GM12878 (cell line): Measurements from ENCODE around the gene CCDC187. TPM values are rescaled to one million over a fixed set of nuclear protein-coding genes. Genes with fewer than 3 reads are reported as not detected.

Source experiments
- ATAC-seq: fragments of 200-7000 bp; cut with Tn5 transposase; 3 replicates; pipeline ENCODE4 v1.9.1; 2020; ENCODE audit warnings: mild to moderate bottlenecking, moderate library complexity
- BruUV-seq: library from RNA; stranded (reverse); fragments of 400-500 nt; replicated peaks from 2 replicates; lab custom pipeline; 2021; lab: Mats Ljungman, UMichigan
- CTCF ChIA-PET: fragments of 300-600 bp; sonication (Branson Sonifier 250); formaldehyde crosslinking; extraction: SDS; loops from one replicate; lab custom pipeline; 2021; ENCODE audit warnings: inconsistent platforms; lab: Yijun Ruan, JAX
- POLR2A ChIA-PET: fragments of 350-600 bp; formaldehyde crosslinking; extraction: SDS; loops from one replicate; lab custom pipeline; 2021; ENCODE audit warnings: inconsistent platforms; lab: Charles Lee
- RAD21 ChIA-PET: fragments of 300-600 bp; sonication (Branson Sonifier 250); formaldehyde crosslinking; loops from one replicate; lab custom pipeline; 2023; ENCODE audit warnings: antibody characterized with exemption; ENCODE audit not compliant: unreplicated experiment; lab: Charles Lee
- SMC1A ChIA-PET: fragments of 300-600 bp; sonication (Branson Sonifier 250); formaldehyde crosslinking; loops from one replicate; lab custom pipeline; 2023; ENCODE audit not compliant: unreplicated experiment, uncharacterized antibody; lab: Charles Lee
- DNase-seq: peaks from one replicate; pipeline ENCODE4 v3.0.0-alpha.2; 2011; ENCODE audit warnings: low read depth, low spot score
- FAIRE-seq: peaks from 3 replicates; lab custom pipeline; 2011; peaks lifted over from hg19 to GRCh38; lab: Jason Lieb, UNC
- H2AFZ ChIP-seq: 2 replicates; pipeline ENCODE4 v1.6.0; 2011; ENCODE audit warnings: low read depth, low read length, control low read depth; ENCODE audit not compliant: control insufficient read depth
- H3K27ac ChIP-seq: 2 replicates; pipeline ENCODE4 v1.5.1; 2011; ENCODE audit warnings: control low read depth; ENCODE audit not compliant: control insufficient read depth, insufficient read depth
- H3K27me3 ChIP-seq, 2 experiments: replicated peaks in 1 of 2; 2 replicates each; pipeline versions ENCODE4 v1.6.0 to v1.6.1; 2011; ENCODE audit warnings: low read length in 1 of 2; ENCODE audit not compliant: control insufficient read depth in 2 of 2, insufficient read depth in 2 of 2
- H3K36me3 ChIP-seq, 2 experiments: 2 replicates each; pipeline ENCODE4 v1.5.1; 2011; ENCODE audit warnings: low read length in 1 of 2; ENCODE audit not compliant: control insufficient read depth in 2 of 2, insufficient read depth in 2 of 2
- H3K4me1 ChIP-seq: 2 replicates; pipeline ENCODE4 v1.6.1; 2011; ENCODE audit warnings: mild to moderate bottlenecking, low read length, moderate library complexity, mixed read lengths; ENCODE audit not compliant: control insufficient read depth, insufficient read depth
- H3K4me2 ChIP-seq: 2 replicates; pipeline ENCODE4 v1.6.0; 2011; ENCODE audit warnings: control low read depth; ENCODE audit not compliant: control insufficient read depth, insufficient read depth
- H3K4me3 ChIP-seq: fragments of 200-600 bp; sonication (generic); 2 replicates; pipeline ENCODE4 v1.5.1; 2016
- H3K79me2 ChIP-seq: 2 replicates; pipeline ENCODE4 v1.6.0; 2011; ENCODE audit warnings: low read length; ENCODE audit not compliant: control insufficient read depth, insufficient read depth
- H3K9ac ChIP-seq: 2 replicates; pipeline ENCODE4 v1.8.0; 2011; ENCODE audit warnings: low read length, control low read depth, mixed read lengths; ENCODE audit not compliant: control insufficient read depth, insufficient read depth
- H3K9me3 ChIP-seq: replicated peaks from 3 replicates; pipeline ENCODE4 v1.5.1; 2011; ENCODE audit warnings: mild to moderate bottlenecking, low read length; ENCODE audit not compliant: control insufficient read depth, insufficient read depth
- H4K20me1 ChIP-seq: 2 replicates; pipeline ENCODE4 v1.6.0; 2011; ENCODE audit not compliant: control insufficient read depth, insufficient read depth
- CREB1 ChIP-seq: IDR thresholded peaks from 2 replicates; pipeline ENCODE4 v1.6.1; 2012; ENCODE audit warnings: low read depth, mild to moderate bottlenecking, inconsistent platforms
- KLF5 ChIP-seq: fragments of 450-650 bp; IDR thresholded peaks from 2 replicates; pipeline ENCODE4 v1.6.1; 2014; ENCODE audit warnings: mild to moderate bottlenecking; ENCODE audit not compliant: partially characterized antibody
- MTA3 ChIP-seq: IDR thresholded peaks from 2 replicates; pipeline ENCODE4 v1.6.1; 2012; ENCODE audit warnings: low read length, inconsistent platforms, borderline replicate concordance
- POU2F2 ChIP-seq: IDR thresholded peaks from 3 replicates; pipeline ENCODE4 v1.6.1; 2011; ENCODE audit warnings: low read depth, mild to moderate bottlenecking, low read length, borderline replicate concordance
- RAD21 ChIP-seq: IDR thresholded peaks from 2 replicates; pipeline ENCODE4 v1.6.1; 2011; ENCODE audit warnings: mild to moderate bottlenecking, low read depth, low read length, moderate library complexity; ENCODE audit not compliant: insufficient read depth
- SMAD5 ChIP-seq: IDR thresholded peaks from 2 replicates; pipeline ENCODE4 v1.6.1; 2016; ENCODE audit warnings: antibody characterized with exemption, low read depth
- SREBF2 ChIP-seq: IDR thresholded peaks from 2 replicates; pipeline ENCODE4 v1.6.1; 2012; ENCODE audit warnings: mild to moderate bottlenecking, low read length
- YY1 ChIP-seq: IDR thresholded peaks from 2 replicates; pipeline ENCODE4 v1.6.1; 2011; ENCODE audit warnings: low read depth, mild to moderate bottlenecking, low read length
- ZBED1 ChIP-seq: IDR thresholded peaks from 2 replicates; pipeline ENCODE4 v1.6.1; 2016; ENCODE audit warnings: borderline replicate concordance
- ZNF384 ChIP-seq: IDR thresholded peaks from 2 replicates; pipeline ENCODE4 v1.6.1; 2012; ENCODE audit warnings: low read depth, mild to moderate bottlenecking, low read length, improper control_type of control experiment, borderline replicate concordance
- WGBS: methylation state at CpG from one replicate; pipeline ENCODE4 v1.1.6; 2016; ENCODE audit warnings: low lambda C conversion rate; ENCODE audit not compliant: insufficient replicate concordance, insufficient coverage; ENCODE audit errors: missing lambda C conversion rate; 5-methylcytosine and 5-hydroxymethylcytosine counted together
- in situ Hi-C: fragments of 300-500 bp; cut with MboI; formaldehyde crosslinking; loops from 9 replicates; pipeline ENCODE4 v1.14.3; 2018; ENCODE audit warnings: mixed read lengths
- intact Hi-C: fragments of 100-400 bp; cut with micrococcal nuclease; formaldehyde crosslinking; loops from one replicate; pipeline ENCODE4 v1.14.2; 2022; ENCODE audit not compliant: unreplicated experiment
- polyA plus RNA-seq, 11 experiments: library from polyadenylated mRNA; depleted of rRNA in 4 of 11; unstranded in 6 of 11; stranded (reverse) in 5 of 11; fragments of >200 nt; fragmentation: Nextera tagmentation in 4 of 11; fragmentation: Illumina TruSeq in 1 of 11; extraction: Ambion mirVana in 4 of 11; extraction: Trizol in 1 of 11; gene quantifications; 1 replicate in 1 of 11; 2 replicates in 10 of 11; pipeline versions ENCODE4 v1.2.1 to v1.2.3, GENCODE V29; 2011 to 2016; ENCODE audit warnings: inconsistent platforms in 2 of 11, missing spikeins in 2 of 11, low read depth in 1 of 11
- total RNA-seq, 4 experiments: library from RNA; depleted of rRNA in 3 of 4; stranded (reverse); fragments of >200 nt in 3 of 4; fragmentation: Illumina TruSeq in 1 of 4; extraction: Trizol in 1 of 4; gene quantifications; 2 replicates each; pipeline versions ENCODE4 v1.2.1 to v1.2.3, GENCODE V29; 2013 to 2021
- TF ChIP-seq, protein P1 (sequence below): fragments of 450-650 bp; formaldehyde crosslinking; IDR thresholded peaks from 2 replicates; pipeline ENCODE4 v1.4.0; 2022; ENCODE audit warnings: mild to moderate bottlenecking, moderate library complexity
- TF ChIP-seq, protein P2 (sequence below): IDR thresholded peaks from 2 replicates; pipeline ENCODE4 v1.6.1; 2012; ENCODE audit warnings: mild to moderate bottlenecking, low read depth, low read length
- TF ChIP-seq, protein P3 (sequence below): fragments of 450-650 bp; conservative IDR thresholded peaks from 2 replicates; pipeline ENCODE4 v1.6.1; 2017; ENCODE audit warnings: mild to moderate bottlenecking, moderate library complexity

The CCDC187 gene
- total and polyA plus RNA-seq, 10 of the 15 experiments (the other 5 are each of a cell fraction or from before 2014, with no cell fraction given) = 0.04 to 0.23 (median 0.04) TPM; not detected in 7

DNA sequence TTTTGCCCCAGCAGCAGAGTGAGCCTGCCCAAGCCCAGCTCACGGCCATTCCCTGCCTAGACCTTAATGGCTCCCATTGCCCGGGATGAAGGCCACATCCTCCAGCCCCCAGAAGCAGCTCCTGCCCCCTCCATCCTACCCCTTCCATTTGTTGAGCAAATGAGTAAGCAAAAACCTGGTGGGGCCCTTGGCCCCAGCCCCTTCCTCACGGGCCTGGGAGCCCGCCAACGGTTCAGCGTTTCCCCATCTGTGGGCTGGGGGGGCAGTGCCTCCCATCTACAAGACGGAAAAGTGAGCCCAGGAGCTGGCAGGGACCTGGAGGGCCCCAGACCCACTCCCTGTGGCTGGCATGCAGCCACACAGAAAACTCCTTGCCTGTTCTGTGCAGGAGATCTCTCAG, 4.4 kb downstream of the CCDC187 start (continued):
- TF ChIP-seq, protein P1, sequence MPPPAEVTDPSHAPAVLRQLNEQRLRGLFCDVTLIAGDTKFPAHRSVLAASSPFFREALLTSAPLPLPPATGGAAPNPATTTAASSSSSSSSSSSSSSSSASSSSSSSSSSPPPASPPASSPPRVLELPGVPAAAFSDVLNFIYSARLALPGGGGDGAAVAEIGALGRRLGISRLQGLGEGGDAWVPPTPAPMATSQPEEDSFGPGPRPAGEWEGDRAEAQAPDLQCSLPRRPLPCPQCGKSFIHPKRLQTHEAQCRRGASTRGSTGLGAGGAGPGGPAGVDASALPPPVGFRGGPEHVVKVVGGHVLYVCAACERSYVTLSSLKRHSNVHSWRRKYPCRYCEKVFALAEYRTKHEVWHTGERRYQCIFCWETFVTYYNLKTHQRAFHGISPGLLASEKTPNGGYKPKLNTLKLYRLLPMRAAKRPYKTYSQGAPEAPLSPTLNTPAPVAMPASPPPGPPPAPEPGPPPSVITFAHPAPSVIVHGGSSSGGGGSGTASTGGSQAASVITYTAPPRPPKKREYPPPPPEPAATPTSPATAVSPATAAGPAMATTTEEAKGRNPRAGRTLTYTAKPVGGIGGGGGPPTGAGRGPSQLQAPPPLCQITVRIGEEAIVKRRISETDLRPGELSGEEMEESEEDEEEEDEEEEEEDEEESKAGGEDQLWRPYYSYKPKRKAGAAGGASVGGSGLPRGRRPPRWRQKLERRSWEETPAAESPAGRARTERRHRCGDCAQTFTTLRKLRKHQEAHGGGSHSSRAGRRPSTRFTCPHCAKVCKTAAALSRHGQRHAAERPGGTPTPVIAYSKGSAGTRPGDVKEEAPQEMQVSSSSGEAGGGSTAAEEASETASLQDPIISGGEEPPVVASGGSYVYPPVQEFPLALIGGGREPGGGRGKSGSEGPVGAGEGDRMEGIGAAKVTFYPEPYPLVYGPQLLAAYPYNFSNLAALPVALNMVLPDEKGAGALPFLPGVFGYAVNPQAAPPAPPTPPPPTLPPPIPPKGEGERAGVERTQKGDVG (CRISPR knock-in tag) = no peak
- TF ChIP-seq YY1 (no peak), POU2F2 (no peak)

DNA sequence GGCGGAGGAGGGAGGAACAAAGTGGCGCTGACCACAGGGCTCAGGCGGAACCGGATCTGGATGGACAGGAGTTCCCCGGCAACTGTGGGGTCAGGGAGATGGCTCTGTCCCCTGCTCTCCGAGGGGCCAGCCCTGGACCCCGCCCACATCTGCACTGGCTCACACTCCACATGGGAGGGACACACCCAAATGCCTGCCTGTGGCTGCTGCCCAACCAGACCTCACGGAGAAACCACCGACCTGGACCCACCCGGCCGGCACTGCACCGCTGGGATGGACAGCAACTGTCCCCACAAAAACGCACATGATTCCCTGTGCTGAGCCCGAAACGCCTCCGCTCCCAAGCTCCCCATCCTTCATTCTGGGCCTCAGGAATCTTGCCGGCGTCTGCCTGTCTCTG, 4.8 kb downstream of the CCDC187 start:
- Histone ChIP-seq H2AFZ (no peak overlapping the region), H3K27ac (no peak overlapping the region), H4K20me1 (no peaks in the 10 kb centered on the region), H3K4me3 (no peak overlapping the region), H3K9me3 (no peaks in the 10 kb centered on the region), H3K9ac (no peak overlapping the region), H3K36me3 (no peaks in the 10 kb centered on the region), H3K4me2 (no peak overlapping the region), H3K27me3 (no peaks in the 10 kb centered on the region), H3K79me2 (no peaks in the 10 kb centered on the region), H3K4me1 (no peaks in the 10 kb centered on the region)
- ChIA-PET SMC1A (no interaction called here), RAD21 (no interaction called here), POLR2A (no interaction called here), CTCF (no interaction called here)
- no peak for TF ChIP-seq ZBED1
- TF ChIP-seq MTA3 = no peak
- no peak for TF ChIP-seq ZNF384
- TF ChIP-seq SMAD5 = no peak
- TF ChIP-seq, protein P2, sequence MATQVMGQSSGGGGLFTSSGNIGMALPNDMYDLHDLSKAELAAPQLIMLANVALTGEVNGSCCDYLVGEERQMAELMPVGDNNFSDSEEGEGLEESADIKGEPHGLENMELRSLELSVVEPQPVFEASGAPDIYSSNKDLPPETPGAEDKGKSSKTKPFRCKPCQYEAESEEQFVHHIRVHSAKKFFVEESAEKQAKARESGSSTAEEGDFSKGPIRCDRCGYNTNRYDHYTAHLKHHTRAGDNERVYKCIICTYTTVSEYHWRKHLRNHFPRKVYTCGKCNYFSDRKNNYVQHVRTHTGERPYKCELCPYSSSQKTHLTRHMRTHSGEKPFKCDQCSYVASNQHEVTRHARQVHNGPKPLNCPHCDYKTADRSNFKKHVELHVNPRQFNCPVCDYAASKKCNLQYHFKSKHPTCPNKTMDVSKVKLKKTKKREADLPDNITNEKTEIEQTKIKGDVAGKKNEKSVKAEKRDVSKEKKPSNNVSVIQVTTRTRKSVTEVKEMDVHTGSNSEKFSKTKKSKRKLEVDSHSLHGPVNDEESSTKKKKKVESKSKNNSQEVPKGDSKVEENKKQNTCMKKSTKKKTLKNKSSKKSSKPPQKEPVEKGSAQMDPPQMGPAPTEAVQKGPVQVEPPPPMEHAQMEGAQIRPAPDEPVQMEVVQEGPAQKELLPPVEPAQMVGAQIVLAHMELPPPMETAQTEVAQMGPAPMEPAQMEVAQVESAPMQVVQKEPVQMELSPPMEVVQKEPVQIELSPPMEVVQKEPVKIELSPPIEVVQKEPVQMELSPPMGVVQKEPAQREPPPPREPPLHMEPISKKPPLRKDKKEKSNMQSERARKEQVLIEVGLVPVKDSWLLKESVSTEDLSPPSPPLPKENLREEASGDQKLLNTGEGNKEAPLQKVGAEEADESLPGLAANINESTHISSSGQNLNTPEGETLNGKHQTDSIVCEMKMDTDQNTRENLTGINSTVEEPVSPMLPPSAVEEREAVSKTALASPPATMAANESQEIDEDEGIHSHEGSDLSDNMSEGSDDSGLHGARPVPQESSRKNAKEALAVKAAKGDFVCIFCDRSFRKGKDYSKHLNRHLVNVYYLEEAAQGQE = no peak
- no peak for TF ChIP-seq SREBF2
- TF ChIP-seq, protein P3, sequence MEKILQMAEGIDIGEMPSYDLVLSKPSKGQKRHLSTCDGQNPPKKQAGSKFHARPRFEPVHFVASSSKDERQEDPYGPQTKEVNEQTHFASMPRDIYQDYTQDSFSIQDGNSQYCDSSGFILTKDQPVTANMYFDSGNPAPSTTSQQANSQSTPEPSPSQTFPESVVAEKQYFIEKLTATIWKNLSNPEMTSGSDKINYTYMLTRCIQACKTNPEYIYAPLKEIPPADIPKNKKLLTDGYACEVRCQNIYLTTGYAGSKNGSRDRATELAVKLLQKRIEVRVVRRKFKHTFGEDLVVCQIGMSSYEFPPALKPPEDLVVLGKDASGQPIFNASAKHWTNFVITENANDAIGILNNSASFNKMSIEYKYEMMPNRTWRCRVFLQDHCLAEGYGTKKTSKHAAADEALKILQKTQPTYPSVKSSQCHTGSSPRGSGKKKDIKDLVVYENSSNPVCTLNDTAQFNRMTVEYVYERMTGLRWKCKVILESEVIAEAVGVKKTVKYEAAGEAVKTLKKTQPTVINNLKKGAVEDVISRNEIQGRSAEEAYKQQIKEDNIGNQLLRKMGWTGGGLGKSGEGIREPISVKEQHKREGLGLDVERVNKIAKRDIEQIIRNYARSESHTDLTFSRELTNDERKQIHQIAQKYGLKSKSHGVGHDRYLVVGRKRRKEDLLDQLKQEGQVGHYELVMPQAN = no peak
- TF ChIP-seq KLF5 = no peak
- TF ChIP-seq CREB1 = no peak
- TF ChIP-seq RAD21 = no peak
- ATAC-seq (no peak), DNase-seq (no peak), FAIRE-seq (no peak)
- BruUV-seq = no TSS peak
- in situ Hi-C loops (no loop called here), intact Hi-C loops (no loop called here)
- 46% methylated on average over 18 of the region's 18 CpGs for WGBS
